Measurements from ENCODE around the gene TMPRSS12. TPM values are rescaled to one million over a fixed set of nuclear protein-coding genes. Genes with fewer than 3 reads are reported as not detected.
"Not testable (repeated sequence)": the region's sequence is repeated elsewhere in the genome, so short reads cannot be mapped to it uniquely, and the experiment has no call there.

Gene TMPRSS12
- total RNA-seq, 1 donor, result not detected

DNA sequence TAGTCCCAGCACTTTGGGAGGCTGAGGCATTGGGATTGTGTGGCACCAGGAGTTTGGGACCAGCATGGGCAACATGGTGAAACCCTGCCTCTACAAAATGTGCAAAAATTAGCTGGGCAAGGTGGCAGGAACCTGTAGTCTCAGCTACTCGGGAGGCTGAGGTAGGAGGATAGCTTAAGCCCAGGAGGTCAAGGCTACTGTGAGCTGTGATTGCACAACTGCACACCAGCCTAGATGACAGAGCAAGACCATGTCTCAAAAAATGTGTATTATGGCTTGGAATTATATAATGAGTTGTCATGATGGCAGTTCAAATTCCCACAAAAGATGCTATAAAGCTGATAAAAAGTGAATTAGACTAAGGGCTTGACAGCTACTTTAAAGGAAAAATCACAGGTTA is 20.6 kb upstream of the TMPRSS12 start:
- no peak for TF ChIP-seq CTCF (IDR thresholded peaks at IDR 0.05; ENCODE audit: insufficient read depth, low read depth, low read length)
- no peak overlapping the region for H3K4me3 ChIP-seq (ENCODE audit: low read depth, low read length)
- no peak for DNase-seq (ENCODE audit: low read depth)

GRCh38 chr12:50823724-50824123 is 19.0 kb upstream of the TMPRSS12 start:
- DNase-seq (ENCODE audit: low read depth); H3K4me3 ChIP-seq (ENCODE audit: low read depth, low read length): not testable (repeated sequence)

DNA sequence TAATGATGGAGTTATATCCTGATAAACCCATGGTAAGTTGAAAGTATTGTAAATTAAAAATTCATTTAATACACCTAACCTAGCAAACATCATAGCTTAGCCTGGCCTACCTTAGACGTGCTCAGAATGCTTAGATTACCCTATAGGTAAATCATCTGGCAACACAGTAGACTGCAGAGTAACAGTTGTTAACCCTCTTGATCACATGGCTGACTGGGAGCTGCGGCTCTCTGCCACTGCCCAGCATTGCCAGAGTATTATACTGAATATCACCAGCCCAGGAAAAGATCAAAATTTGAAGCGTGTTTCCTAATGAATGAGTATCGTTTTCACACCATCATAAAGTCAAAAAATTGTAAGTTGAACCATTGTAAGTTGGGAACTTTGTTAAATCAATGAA is 17.8 kb upstream of the TMPRSS12 start:
- TF ChIP-seq CTCF (IDR thresholded peaks at IDR 0.05; ENCODE audit: insufficient read depth, low read depth, low read length), result no peak
- no peak overlapping the region for H3K4me3 ChIP-seq (ENCODE audit: low read depth, low read length)

DNA sequence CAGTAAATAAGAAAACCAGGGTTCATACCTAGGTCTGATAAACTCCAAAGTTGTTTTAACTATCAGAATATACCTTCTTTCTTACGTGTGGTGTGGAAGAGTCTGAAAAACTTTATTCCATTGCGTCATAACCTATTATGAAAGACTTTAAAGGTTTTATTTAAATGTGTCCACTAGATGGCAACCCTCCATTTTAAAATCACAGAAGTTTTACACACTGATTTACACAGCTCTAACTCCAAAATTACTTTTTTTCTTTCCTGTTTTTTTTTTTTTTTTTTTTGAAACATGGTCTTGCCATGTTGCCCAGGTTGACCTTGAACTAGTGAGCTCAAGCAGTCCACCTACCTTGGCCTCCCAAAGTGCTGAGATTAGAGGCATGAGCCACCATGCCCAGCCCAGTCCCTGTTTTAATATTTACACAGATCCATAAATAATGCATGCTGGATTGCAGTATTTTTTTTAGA is 17.3 kb upstream of the TMPRSS12 start:
- no peak overlapping the region for H3K4me3 ChIP-seq (ENCODE audit: low read depth, low read length)
- DNase-seq (ENCODE audit: low read depth), result peak; percentile 89
- peak; percentile 38 for TF ChIP-seq CTCF (IDR thresholded peaks at IDR 0.05; ENCODE audit: insufficient read depth, low read depth, low read length)

More for the DNA sequence above, 17.8 kb upstream of the TMPRSS12 start:
- DNase-seq (ENCODE audit: low read depth), result no peak

GRCh38 chr12:50828121-50828520 is 14.6 kb upstream of the TMPRSS12 start:
- H3K4me3 ChIP-seq (ENCODE audit: low read depth, low read length), result no peak overlapping the region
- no peak for TF ChIP-seq CTCF (IDR thresholded peaks at IDR 0.05; ENCODE audit: insufficient read depth, low read depth, low read length)
- no peak for DNase-seq (ENCODE audit: low read depth)

- TF ChIP-seq CTCF (IDR thresholded peaks at IDR 0.05; ENCODE audit: insufficient read depth, low read depth, low read length), result no peak
- no peak for DNase-seq (ENCODE audit: low read depth)
- no peak overlapping the region for H3K4me3 ChIP-seq (ENCODE audit: low read depth, low read length)
Measured at GRCh38 chr12:50828886-50829285, 13.8 kb upstream of the TMPRSS12 start.

DNA sequence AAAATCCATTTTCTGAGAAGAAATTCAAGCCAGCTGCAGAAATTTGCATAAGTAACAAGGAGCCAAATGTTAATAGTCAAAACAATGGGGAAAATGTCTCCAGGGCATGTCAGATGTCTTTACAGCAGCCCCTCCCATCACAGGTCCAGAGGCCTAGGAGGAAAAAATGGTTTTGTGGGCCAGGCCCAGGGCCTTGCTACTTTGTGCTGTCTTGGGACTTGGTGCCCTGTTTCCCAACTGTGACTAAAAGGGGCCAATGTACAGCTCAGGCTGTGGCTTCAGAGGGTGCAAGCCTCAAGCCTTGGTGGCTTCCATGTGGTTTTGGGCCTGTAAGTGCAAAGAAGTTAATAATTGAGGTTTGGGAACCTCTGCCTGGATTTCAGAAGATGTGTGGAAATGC is 8.9 kb upstream of the TMPRSS12 start:
- not testable (repeated sequence) for DNase-seq (ENCODE audit: low read depth); H3K4me3 ChIP-seq (ENCODE audit: low read depth, low read length)

GRCh38 chr12:50839042-50839441 is 3.7 kb upstream of the TMPRSS12 start:
- DNase-seq (ENCODE audit: low read depth), result no peak
- TF ChIP-seq CTCF (IDR thresholded peaks at IDR 0.05; ENCODE audit: insufficient read depth, low read depth, low read length), result no peak
- no peak overlapping the region for H3K4me3 ChIP-seq (ENCODE audit: low read depth, low read length)
